Lung (tissue), 12 donors: ENCODE measurements around the gene COLEC12. TPM values are rescaled to one million over a fixed set of nuclear protein-coding genes. Genes with fewer than 3 reads are reported as not detected.
A peak's percentile ranks its signal among the peaks of the same experiment; 100 is the strongest.

Experiments used
- ATAC-seq: fragments of 200-7000 bp; cut with Tn5 transposase; one replicate; pipeline ENCODE4 v1.9.1; 2020; ENCODE audit warnings: moderate number of reproducible peaks; ENCODE audit not compliant: insufficient read depth, low FRiP score
- DNase-seq, 3 donors: peaks; one replicate each; pipeline ENCODE4 v3.0.0-alpha.2; 2013 to 2017
- H3K27ac ChIP-seq, 2 donors: one replicate each; pipeline ENCODE4 v1.5.1; 2013; ENCODE audit warnings: mild to moderate bottlenecking in 2 of 2, moderate library complexity in 2 of 2, control low read depth in 1 of 2, inconsistent platforms in 1 of 2, low read depth in 1 of 2, low read length in 1 of 2
- H3K27me3 ChIP-seq, 3 donors: one replicate each; pipeline ENCODE4 v1.5.1; 2013; ENCODE audit warnings: low read length in 2 of 3; ENCODE audit not compliant: control insufficient read depth in 3 of 3, insufficient read depth in 3 of 3
- H3K36me3 ChIP-seq, 4 donors: one replicate each; pipeline ENCODE4 v1.5.1; 2013; ENCODE audit warnings: low read length in 4 of 4, mild to moderate bottlenecking in 1 of 4, moderate library complexity in 1 of 4; ENCODE audit not compliant: control insufficient read depth in 4 of 4, insufficient read depth in 4 of 4
- H3K4me1 ChIP-seq, 5 donors: one replicate each; pipeline ENCODE4 v1.5.1; 2013; ENCODE audit warnings: low read length in 5 of 5, mild to moderate bottlenecking in 2 of 5, moderate library complexity in 1 of 5; ENCODE audit not compliant: control insufficient read depth in 5 of 5, insufficient read depth in 5 of 5
- H3K4me3 ChIP-seq: one replicate; pipeline ENCODE4 v1.5.1; 2013; ENCODE audit warnings: mild to moderate bottlenecking, control low read depth, moderate library complexity
- H3K9ac ChIP-seq, 2 donors: one replicate each; pipeline ENCODE4 v1.5.1; 2013; ENCODE audit warnings: low read length in 2 of 2, control low read depth in 1 of 2; ENCODE audit not compliant: insufficient read depth in 1 of 2
- H3K9me3 ChIP-seq, 4 donors: one replicate each; pipeline ENCODE4 v1.5.1; 2013; ENCODE audit warnings: low read length in 3 of 4, mild to moderate bottlenecking in 1 of 4, moderate library complexity in 1 of 4; ENCODE audit not compliant: control insufficient read depth in 4 of 4, insufficient read depth in 3 of 4
- WGBS, 2 donors: extraction: QIAGEN DNeasy Blood & Tissue Kit; methylation state at CpG; one replicate each; pipeline ENCODE4 v1.1.7; 2013; 5-methylcytosine and 5-hydroxymethylcytosine counted together
- polyA plus RNA-seq, 2 donors: library from polyadenylated mRNA; stranded (reverse); fragments of 200-250 nt; gene quantifications; one replicate each; pipeline ENCODE4 v1.2.1, GENCODE V29; 2013
- total RNA-seq, 2 donors: library from RNA; depleted of rRNA in 1 of 2; stranded (reverse); fragments of >200 nt in 1 of 2; gene quantifications; one replicate each; pipeline ENCODE4 v1.2.1, GENCODE V29; 2014 to 2021
- TF ChIP-seq, protein P1 (sequence below): IDR thresholded peaks from 2 replicates; pipeline ENCODE4 v1.5.1; 2012; ENCODE audit warnings: mild to moderate bottlenecking; ENCODE audit errors: control extremely low read depth, extremely low read depth
- donor health status: control.
- donor health status: control.
- donor health status: Bipolar disorder and iron deficiency.
- donor health status: healthy.
- donor health status: DM: yes; HTN: yes; CAD: no.

The COLEC12 gene
- total and polyA plus RNA-seq, 4 donors: 10.3 to 108 (median 28.1) TPM

DNA sequence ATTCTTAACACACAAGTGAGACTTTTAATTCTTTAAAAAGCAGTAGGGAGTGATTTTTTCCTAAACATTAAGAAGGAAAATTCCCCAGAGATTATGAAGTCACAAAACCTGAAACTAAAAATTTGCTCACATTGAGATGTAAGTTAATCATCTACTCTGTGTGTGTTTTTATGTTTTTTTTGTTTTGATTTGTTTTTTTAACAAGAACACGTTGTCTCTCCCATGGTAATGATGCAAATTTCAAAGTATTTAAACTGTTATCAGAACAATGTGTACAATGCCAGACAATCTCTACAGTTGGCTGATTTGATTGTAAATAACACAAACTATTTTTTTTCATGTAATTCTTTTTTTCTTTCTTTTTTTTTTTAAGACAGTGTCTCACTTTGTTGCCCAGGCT lies 71.5 kb downstream of the COLEC12 start:
- H3K9ac ChIP-seq: no peak overlapping the region
- H3K36me3 ChIP-seq: peaks cover 0 to 8% (median 0%) of the 10 kb centered on the region in 4 donors
- no peaks in the 10 kb centered on the region for H3K27me3 ChIP-seq
- peaks cover 0 to 2% (median 0%) of the 10 kb centered on the region in 4 donors for H3K9me3 ChIP-seq
- peak in 1 of 3 donors; percentile 25 for DNase-seq
- no peak overlapping the region for H3K27ac ChIP-seq
- TF ChIP-seq, protein P1, sequence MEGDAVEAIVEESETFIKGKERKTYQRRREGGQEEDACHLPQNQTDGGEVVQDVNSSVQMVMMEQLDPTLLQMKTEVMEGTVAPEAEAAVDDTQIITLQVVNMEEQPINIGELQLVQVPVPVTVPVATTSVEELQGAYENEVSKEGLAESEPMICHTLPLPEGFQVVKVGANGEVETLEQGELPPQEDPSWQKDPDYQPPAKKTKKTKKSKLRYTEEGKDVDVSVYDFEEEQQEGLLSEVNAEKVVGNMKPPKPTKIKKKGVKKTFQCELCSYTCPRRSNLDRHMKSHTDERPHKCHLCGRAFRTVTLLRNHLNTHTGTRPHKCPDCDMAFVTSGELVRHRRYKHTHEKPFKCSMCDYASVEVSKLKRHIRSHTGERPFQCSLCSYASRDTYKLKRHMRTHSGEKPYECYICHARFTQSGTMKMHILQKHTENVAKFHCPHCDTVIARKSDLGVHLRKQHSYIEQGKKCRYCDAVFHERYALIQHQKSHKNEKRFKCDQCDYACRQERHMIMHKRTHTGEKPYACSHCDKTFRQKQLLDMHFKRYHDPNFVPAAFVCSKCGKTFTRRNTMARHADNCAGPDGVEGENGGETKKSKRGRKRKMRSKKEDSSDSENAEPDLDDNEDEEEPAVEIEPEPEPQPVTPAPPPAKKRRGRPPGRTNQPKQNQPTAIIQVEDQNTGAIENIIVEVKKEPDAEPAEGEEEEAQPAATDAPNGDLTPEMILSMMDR: no peak
- no peak overlapping the region for H3K4me3 ChIP-seq
- ATAC-seq: no peak
- peaks cover 0 to 10% (median 5%) of the 10 kb centered on the region in 5 donors for H3K4me1 ChIP-seq
- 30 to 71% methylated on average over 1 of the region's 1 CpG for WGBS, 2 donors

DNA sequence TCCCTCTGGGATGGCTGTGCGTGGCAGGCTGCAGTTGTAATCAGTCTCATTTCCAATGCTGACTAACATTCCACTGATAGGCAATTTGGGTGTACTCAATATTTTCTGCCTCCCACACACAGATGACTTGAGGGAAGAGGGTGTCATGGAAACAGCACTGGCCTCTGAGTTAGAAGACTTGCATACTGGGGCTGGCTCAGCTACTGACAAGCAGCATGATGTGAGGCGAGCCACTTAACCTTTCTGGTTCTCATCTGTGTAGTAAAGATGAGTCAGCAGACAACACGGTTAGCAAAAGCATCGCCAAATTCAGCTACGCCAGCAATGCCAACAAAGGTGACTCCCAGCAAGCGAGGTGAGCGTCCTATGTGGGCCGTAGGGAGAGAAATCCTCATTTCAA lies 73.5 kb downstream of the COLEC12 start:
- 82 to 92% methylated on average over 8 of the region's 8 CpGs for WGBS, 2 donors
- peaks cover 0 to 10% (median 2%) of the 10 kb centered on the region in 5 donors for H3K4me1 ChIP-seq
- ATAC-seq (no peak), DNase-seq (no peak)
- TF ChIP-seq, protein P1: no peak
- no peak overlapping the region for H3K9ac ChIP-seq
- H3K27ac ChIP-seq: no peak overlapping the region
- H3K4me3 ChIP-seq: no peak overlapping the region
- H3K36me3 ChIP-seq: peaks cover 0 to 8% (median 0%) of the 10 kb centered on the region in 4 donors
- H3K9me3 ChIP-seq: peaks cover 0 to 2% (median 0%) of the 10 kb centered on the region in 4 donors
- no peaks in the 10 kb centered on the region for H3K27me3 ChIP-seq

DNA sequence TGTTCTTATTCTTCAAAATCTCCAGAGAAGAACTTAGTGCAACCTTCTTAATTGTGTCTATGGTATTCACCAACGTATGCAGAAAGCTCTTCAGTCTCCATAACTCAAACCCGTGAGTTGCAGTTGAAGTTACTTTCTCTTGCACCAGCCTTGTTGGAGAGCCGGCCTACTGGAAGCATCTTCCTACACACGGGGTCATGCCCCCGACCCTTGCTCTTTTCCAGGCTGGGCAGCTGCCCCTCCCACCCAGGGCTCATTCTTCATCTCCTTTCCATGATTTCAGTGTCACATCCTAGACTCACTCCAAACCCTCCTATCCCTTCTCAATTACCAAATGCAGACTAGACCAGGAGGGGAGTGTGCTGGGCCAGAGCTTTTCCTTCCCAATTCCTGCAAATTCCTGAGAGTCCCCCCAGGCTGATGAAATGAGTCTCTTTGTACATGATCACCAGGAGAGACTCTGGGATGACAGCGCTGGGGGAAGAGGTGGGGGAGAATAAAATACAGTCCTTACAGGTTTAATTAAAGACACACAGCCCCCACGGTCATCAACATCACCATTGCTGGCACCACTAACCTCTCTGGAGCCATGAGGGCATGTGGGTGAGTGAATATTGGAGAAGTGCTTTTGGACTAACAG lies 75.3 kb downstream of the COLEC12 start:
- no peak overlapping the region for H3K27ac ChIP-seq
- ATAC-seq (no peak), DNase-seq (no peak)
- H3K9ac ChIP-seq: no peak overlapping the region
- H3K27me3 ChIP-seq: no peaks in the 10 kb centered on the region
- no peak overlapping the region for H3K4me3 ChIP-seq
- H3K4me1 ChIP-seq: peaks cover 0 to 10% (median 7%) of the 10 kb centered on the region in 5 donors
- TF ChIP-seq, protein P1: no peak
- WGBS, 2 donors: 78 to 87% methylated on average over 7 of the region's 7 CpGs
- peaks cover 0 to 8% (median 0%) of the 10 kb centered on the region in 4 donors for H3K36me3 ChIP-seq
- peaks cover 0 to 2% (median 0%) of the 10 kb centered on the region in 4 donors for H3K9me3 ChIP-seq
